Cardiac fibroblast (primary cell): Measurements from ENCODE around the gene AOX1.
A peak's percentile ranks its signal among the peaks of the same experiment; 100 is the strongest.
"Not testable (repeated sequence)": the region's sequence is repeated elsewhere in the genome, so short reads cannot be mapped to it uniquely, and the experiment has no call there.

Experiments used
- DNase-seq, 2 donors: peaks; one replicate each; pipeline versions ENCODE4 v3.0.0 to v3.0.0-alpha.2; 2010; ENCODE audit warnings: low read depth in 2 of 2
- H3K4me3 ChIP-seq, 2 donors: replicated peaks in 1 of 2; 1 replicate in 1 of 2; 2 replicates in 1 of 2; pipeline ENCODE4 v1.5.1; 2011; ENCODE audit warnings: low read depth in 2 of 2, low read length in 2 of 2, mild to moderate bottlenecking in 2 of 2, moderate library complexity in 1 of 2
- CTCF ChIP-seq: IDR thresholded peaks from one replicate; pipeline ENCODE4 v1.5.1; 2011; ENCODE audit warnings: low read depth, mild to moderate bottlenecking, low read length, inconsistent platforms

Gene AOX1

GRCh38 chr2:200679535-200679934 is 93.7 kb downstream of the AOX1 start:
- no peak for TF ChIP-seq CTCF
- no peak for DNase-seq
- no peak overlapping the region for H3K4me3 ChIP-seq

DNA sequence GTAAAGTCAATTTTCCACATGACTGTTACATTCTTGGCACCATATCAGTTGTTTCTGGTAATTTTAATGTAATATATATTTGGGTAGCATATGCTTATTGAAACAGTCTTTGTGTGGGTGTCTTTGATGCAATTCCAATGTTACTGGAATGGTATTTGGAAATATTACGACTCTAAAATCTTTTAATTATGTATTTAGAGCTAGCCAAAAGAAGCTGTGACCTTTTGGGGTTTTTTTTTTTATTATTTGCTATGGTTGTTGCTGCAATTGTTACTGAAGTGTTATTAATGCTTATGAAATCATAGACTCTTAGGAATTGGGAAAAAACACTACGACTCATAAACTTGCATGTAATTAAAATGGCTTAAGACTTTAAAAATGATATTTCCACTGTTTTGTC is 95.9 kb downstream of the AOX1 start:
- TF ChIP-seq CTCF: no peak
- peak; percentile 47 to 70 for DNase-seq
- H3K4me3 ChIP-seq: no peak overlapping the region

DNA sequence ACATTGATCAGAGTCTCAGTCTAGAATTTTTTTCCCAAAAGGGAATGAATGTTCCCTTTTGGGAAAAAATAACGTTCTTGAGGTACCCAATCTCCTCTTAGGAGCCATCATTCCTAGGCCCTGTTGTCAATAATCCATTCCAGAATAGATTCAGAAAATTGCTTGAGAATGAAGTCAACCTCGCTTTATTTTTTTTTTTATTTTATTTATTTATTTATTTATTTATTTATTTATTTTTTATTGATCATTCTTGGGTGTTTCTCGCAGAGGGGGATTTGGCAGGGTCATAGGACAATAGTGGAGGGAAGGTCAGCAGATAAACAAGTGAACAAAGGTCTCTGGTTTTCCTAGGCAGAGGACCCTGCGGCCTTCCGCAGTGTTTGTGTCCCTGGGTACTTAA is 96.6 kb downstream of the AOX1 start:
- H3K4me3 ChIP-seq, DNase-seq: not testable (repeated sequence)

DNA sequence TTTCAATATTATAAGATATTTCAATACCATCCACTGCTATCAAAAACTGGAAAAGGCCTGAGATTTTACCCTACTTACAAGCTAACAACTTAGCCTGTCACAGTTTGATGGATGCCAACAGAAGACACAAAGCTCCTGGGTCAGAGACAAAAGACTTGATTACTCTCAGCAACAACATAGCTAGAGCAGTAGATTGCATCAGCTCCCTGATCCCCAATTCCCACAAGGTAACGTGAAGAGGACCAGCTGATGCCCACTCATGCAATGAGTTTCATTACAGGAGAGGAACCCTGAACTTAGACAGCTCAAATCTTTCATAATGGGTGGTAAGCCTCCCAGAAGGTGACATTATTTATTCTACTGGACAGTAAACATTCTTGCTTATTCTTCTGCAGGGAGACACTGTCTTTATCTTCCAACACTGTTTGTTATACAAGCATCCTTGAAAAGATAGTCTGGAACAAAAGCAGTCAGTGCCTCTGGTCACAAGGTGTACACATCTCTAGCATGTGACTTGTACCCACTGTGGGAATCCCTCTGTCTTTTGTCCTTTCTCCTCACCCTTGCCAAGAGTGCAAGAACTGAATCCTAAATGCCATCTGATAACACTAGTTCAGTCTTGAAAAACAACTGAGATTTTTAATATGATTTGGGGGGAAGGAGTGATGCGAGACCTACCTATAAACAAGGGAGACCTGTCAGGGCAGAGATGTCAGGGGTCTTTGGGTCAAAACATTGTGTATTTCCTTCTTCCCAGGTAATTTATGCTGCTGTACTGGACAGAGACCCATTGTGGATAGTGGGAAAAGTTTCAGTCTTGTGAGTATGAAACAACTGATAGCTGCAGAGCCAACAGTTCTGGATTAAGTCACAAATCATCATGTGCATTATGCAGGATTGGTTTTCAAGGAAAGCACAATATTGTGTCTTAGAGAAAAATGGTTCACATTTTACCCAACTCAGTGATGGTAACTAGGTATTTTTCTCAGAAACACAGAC is 102.4 kb downstream of the AOX1 start:
- no peak for DNase-seq
- no peak overlapping the region for H3K4me3 ChIP-seq
- no peak for TF ChIP-seq CTCF

- TF ChIP-seq CTCF: no peak
- DNase-seq: no peak
- no peak overlapping the region for H3K4me3 ChIP-seq
Measured at GRCh38 chr2:200689115-200689514, 103.3 kb downstream of the AOX1 start.

- peak in 1 of 2 donors; percentile 69 for DNase-seq
- no peak overlapping the region for H3K4me3 ChIP-seq
- no peak for TF ChIP-seq CTCF
Measured at GRCh38 chr2:200693836-200694470, 108.1 kb downstream of the AOX1 start.

DNA sequence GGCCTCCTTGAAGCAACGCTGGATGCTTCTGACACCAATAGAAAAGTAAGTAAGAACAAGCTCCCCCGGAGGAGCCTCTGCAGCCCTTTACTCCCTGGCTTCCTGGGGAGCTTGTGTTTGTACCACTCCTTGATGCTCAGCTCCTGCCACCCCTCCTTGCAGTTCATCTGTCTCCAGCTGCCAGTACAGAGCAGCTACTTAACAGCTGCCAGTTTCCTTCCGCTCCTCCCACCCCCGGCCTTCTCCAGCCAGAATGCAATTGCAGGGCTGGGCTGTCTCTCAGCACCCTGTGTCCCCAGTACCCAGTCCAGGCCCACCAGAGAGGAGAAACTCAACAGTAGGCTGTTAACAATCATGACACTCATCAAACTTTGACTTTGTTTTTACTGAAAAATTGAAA is 109.4 kb downstream of the AOX1 start:
- no peak overlapping the region for H3K4me3 ChIP-seq
- peak in 1 of 2 donors; percentile 33 for DNase-seq

More for the DNA sequence above, 109.4 kb downstream of the AOX1 start:
- TF ChIP-seq CTCF: no peak
